ENCODE measurements around the gene NID1.
A peak's percentile ranks its signal among the peaks of the same experiment; 100 is the strongest.
"Not testable (repeated sequence)": the region's sequence is repeated elsewhere in the genome, so short reads cannot be mapped to it uniquely, and the experiment has no call there.

The NID1 gene

GRCh38 chr1:236021424-236022135, 43.3 kb downstream of the NID1 start:
- DNase-seq, result no peak

DNA sequence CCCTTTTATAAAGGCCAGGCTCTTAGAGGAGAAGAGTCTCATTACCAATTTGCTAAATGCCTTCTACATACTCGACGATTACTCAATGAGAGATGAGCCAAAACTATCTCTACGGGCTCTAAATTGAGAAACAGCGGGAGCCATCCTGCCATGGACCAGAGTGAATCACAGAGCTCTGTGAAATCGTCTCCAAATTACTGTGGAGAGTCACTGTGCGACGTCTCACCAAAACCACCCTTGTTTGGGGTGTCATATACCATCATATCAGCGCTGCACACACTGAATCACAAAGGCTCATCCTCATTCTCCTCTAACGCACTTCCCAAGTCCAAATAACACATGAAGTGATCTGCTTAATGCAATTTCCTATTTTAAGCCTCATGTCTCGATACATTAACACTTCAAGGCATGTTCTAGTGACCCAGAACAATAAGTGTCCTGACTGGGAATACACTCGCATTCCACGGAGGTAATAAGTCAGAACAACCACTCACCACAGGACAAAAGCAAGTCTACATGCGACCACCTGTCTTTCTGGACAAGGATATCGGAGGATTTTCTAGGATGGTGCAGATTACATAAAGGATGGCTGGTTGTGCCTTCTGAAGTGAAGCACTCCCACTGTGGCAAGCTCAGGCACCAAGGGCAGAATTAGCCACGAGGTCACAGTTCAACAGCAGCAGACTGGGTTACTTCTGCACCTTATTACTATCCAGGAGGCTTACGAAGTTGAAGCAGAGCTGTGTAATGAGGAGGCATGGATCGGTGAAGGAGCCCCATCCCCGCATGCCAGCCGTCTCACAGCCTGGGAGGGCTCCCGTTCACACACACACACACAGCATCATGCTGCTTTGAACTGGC, 44.3 kb downstream of the NID1 start:
- no peak for DNase-seq

DNA sequence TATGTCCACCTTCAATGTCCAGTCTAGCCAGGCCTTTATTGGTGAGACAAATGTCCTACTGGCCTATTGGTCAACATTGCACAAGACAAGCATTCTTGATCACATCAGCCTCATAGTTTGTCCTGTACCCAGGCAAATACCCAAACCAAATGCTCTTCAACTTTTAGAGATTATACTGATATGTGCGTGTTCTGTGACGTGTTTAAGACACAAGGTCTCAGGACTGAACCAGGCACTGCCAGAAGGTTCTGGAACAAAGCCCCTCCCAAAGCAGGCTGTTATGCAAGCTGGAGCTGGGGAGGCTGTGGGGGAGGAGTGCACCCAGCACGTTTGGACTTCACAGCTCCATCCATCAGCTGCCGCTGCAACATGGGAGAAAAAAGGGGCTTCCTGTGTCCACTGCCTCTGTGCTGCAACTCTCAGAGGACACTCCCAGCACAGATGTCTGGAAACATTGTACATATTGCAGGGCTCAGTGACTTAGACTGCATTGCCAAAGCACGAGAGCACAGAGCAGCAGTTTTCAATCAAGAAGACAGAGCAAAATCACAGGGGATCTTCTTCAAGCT, 45.9 kb downstream of the NID1 start:
- DNase-seq, result no peak

- no peak for DNase-seq
These were observed 48.0 kb downstream of the NID1 start for GRCh38 chr1:236016782-236017400.

GRCh38 chr1:236016083-236016482, 48.8 kb downstream of the NID1 start:
- no peak for DNase-seq

GRCh38 chr1:236015539-236015938, 49.4 kb downstream of the NID1 start:
- no peak for DNase-seq

DNA sequence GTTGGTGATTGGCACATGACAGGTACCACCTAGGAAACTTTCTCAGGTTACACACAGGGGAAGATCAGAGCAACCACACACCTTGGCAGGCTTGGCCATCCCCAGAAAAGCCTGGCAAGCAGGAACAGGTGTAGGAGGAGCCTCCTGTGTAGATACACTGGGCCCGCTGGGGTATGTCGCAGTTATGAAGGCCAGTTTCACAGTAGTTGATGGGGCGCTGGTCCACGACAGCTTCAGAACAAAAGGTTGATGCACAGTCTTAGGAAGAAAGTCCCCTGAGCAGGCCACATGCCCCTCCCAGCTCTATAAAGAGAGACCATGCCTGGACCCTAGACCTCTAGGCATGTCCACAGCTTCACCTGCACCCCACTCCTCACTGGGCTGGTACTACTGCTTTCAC, 51.6 kb downstream of the NID1 start:
- no peak for DNase-seq

DNA sequence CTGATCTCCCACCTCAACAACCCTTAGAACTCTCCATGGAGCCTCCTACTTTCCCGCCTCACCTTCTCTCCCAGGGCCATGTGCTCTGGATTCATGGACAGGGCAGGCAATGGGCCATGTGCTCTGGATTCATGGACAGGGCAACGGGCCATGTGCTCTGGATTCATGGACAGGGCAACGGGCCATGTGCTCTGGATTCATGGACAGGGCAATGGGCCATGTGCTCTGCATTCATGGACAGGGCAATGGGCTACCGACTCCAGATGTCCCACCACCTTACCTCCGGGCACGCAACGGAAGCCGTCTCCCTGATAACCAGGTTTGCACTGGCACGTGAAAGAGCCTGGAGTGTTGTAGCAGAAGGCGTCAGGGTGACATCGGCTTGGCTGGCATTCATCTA, 53.2 kb downstream of the NID1 start:
- DNase-seq, result no peak

GRCh38 chr1:236010443-236010842, 54.4 kb downstream of the NID1 start:
- no peak for DNase-seq

DNA sequence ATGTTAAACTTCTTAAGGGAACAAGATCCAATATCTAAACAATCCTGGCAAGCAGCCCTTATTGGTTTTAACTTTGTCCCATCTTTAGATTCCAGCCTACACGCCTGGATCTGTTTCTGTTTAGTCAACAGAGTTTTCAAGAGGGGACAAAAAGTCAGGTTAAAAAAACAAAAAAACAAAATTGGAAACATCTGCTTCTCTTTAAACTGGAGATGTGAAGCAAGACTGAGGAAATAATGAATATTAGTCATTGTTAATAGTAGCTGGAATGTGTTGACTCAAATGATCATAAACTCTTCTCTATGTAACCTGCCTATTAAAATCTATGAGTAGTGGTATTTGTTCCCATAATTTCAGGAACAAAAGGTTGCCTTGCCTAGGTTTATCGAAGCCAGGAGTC, 55.0 kb downstream of the NID1 start:
- DNase-seq, result no peak

- no peak for DNase-seq
These were observed 55.7 kb downstream of the NID1 start for GRCh38 chr1:236009191-236009590.

DNA sequence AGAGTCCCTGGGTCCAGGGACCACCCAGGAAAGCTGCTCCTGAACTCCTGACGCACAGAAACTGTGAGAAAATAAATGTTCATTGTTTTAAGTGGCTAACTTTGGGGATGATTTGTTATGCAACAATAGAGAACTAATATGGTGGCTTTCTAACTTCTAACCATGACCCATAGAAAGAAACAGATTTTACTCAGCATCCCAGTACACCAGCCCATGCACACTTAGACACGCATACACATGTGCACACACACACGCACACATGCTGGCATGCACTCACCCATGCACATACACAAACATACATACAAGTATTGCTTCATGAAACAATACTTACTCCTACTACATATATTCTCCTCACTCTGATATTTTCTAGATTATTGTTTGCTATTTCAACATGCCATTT, 57.1 kb downstream of the NID1 start:
- DNase-seq, result no peak

- DNase-seq, result not testable (repeated sequence)
These were observed 61.8 kb downstream of the NID1 start for GRCh38 chr1:236003058-236003457.

DNA sequence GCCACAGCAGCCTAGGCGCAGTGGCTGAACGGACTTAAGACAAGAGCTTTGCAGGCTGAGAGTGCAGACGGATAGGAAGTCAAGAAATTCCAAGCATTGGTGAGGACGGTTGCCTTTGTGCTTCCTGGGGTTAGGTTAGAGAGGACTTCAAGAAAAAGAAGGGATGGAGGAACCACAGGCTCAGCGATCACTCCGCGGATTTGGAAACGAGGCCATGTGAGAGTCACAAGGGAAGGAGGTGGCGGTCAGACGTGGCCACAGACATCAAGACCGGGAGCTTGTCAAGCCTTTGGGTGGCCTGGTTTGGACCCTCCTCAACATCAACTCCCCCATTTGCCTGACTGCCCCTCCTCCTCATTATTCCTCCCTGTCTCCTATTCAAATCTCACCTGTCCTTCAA, 62.3 kb downstream of the NID1 start:
- DNase-seq, result no peak

- DNase-seq, result no peak
These were observed 62.9 kb downstream of the NID1 start for GRCh38 chr1:236002025-236002390.

DNA sequence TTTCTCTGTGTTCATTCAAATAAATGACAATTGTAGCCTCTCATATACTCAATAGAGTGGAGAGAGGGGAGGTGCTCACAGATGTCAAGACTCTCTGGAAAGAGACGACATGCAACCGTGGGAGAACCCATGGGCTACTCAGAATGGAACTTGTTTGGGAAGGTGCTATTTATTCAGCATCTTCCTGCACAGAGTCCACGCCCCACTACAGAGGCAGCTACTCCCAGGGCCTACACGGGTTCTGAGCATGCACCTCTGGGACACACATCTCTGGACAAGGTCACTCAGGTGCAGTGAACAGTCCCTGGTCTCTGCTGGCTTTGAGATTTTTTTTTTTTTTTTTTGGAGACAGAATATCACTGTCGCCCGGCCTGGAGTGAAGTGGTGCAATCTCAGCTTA, 64.1 kb downstream of the NID1 start:
- no peak for DNase-seq

- no peak for DNase-seq
These were observed 65.5 kb downstream of the NID1 start for GRCh38 chr1:235999259-235999925.

- DNase-seq, result no peak
These were observed 66.1 kb downstream of the NID1 start for GRCh38 chr1:235998812-235999211.

DNA sequence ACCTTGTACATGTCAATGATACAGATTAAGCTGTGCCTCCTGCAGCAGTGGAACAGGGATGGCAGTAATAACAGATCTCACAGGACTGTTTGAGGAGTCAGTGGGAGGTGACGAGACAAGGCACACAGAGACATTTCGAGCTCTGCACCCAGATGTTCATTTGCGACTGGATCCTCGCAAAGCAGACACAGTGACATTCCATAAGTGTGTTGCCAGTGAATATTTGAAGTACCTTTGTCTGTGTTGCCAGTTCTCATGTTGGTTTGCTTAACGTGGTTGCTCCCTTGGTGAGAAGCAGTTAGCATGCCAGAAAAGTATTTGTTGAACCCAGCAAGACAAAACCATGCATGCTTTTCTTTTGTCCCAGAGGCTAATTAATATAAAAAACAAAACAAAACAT, 67.0 kb downstream of the NID1 start:
- no peak for DNase-seq

- DNase-seq, result no peak
These were observed 67.8 kb downstream of the NID1 start for GRCh38 chr1:235997049-235997448.

DNA sequence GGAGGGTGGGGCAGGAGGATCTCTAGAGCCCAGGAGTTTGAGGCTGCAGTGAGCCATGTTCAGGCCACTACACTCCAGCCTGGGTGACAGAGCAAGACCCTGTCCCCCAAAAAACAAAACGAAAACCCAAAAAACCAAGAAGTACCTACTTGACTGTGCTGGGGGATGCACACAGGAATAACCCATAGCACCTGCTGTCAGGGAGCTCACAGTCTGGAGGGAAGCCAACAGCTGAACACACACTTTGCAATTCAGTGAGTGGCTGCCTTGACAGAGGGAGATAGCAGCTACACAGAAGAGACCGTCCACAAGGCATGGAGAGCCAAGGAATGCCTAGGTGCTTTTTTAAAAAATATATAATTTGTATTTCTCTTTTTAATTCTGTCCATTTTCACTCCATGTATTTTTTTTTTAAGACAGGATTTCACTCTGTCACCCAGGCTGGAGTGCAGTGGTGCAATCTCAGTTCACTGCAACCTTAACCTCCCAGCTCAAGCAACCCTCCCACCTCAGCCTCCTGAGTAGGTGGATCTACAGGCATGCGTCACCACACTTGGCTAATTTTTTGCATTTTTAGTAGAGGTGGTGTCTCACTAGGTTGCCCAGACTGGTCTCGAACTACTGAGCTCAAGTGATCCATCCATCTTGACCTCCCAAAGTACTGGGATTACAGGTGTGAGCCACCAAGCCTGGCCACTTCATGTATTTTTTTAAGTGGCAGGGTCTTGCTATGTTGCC, 68.7 kb downstream of the NID1 start:
- no peak for DNase-seq

GRCh38 chr1:235995511-235995910, 69.4 kb downstream of the NID1 start:
- DNase-seq, result peak; percentile 24

All from NCI-H524 treated with DMSO at 0.1 percent for 48 hours (cell line).